A549 treated with AZD9567 at 1 μM for 4 hours (cell line): ENCODE results near the gene FANCD2OS. TPM values are rescaled to one million over a fixed set of nuclear protein-coding genes. Genes with fewer than 3 reads are reported as not detected.

Experiments used
- total RNA-seq: library from RNA; stranded (reverse); fragments of 200-300 nt; extraction: Qiagen RNA extraction; gene quantifications from 5 replicates; pipeline ENCODE4 v1.2.3, GENCODE V29; 2022; ENCODE audit not compliant: insufficient read depth

FANCD2OS gene
- total RNA-seq = not detected in 5 replicates

GRCh38 chr3:10108091-10108490 lies at the start of gene FANCD2OS:
FANCD2OS (minus strand) TSS chr3:10108255; CDS start chr3:10104774, 3,481 bp downstream.

GRCh38 chr3:10115326-10116137 lies 7.5 kb upstream of the FANCD2OS start, which contains the start of gene BRK1:
BRK1 (plus strand) TSS chr3:10115675; CDS start chr3:10115702, 27 bp downstream.

Other genes starting within 250 kb of the FANCD2OS start
- gene CIDEC, start 228.0 kb downstream of the FANCD2OS start, total RNA-seq = 30.4 to 45.5 TPM (median 37.8 TPM) in 5 replicates
- gene JAGN1, start 217.6 kb downstream of the FANCD2OS start, total RNA-seq = 62.9 to 86.9 TPM (median 83.6 TPM) in 5 replicates
- 0.98 to 1.3 TPM (median 1.2 TPM) in 4 of 5 replicates, not detected in the other for gene IL17RE, start 205.4 kb downstream of the FANCD2OS start, total RNA-seq
- 22.3 to 27.2 TPM (median 22.6 TPM) in 5 replicates for gene IL17RC, start 191.2 kb downstream of the FANCD2OS start, total RNA-seq
- gene CRELD1, start 174.4 kb downstream of the FANCD2OS start, total RNA-seq = 11.5 to 14.6 TPM (median 12.6 TPM) in 5 replicates
- 0.51 to 1.7 TPM (median 1.6 TPM) in 5 replicates for gene PRRT3, start 155.8 kb downstream of the FANCD2OS start, total RNA-seq
- 109 to 127 TPM (median 120 TPM) in 5 replicates for gene EMC3, start 121.4 kb downstream of the FANCD2OS start, total RNA-seq
- 18.2 to 20.8 TPM (median 18.5 TPM) in 5 replicates for gene FANCD2, start 81.8 kb downstream of the FANCD2OS start, total RNA-seq
- 167 to 179 TPM (median 172 TPM) in 5 replicates for gene BRK1, start 7.4 kb upstream of the FANCD2OS start, total RNA-seq
- gene VHL, start 33.5 kb upstream of the FANCD2OS start, total RNA-seq = 28.9 to 33.7 TPM (median 31.3 TPM) in 5 replicates
- gene IRAK2, start 56.7 kb upstream of the FANCD2OS start, total RNA-seq = 12.7 to 17.5 TPM (median 14.8 TPM) in 5 replicates
- 31.8 to 37.1 TPM (median 32.1 TPM) in 5 replicates for gene TATDN2, start 140.2 kb upstream of the FANCD2OS start, total RNA-seq
- 0.06 TPM in 1 of 5 replicates, not detected in the others for gene GHRL, start 184.7 kb upstream of the FANCD2OS start, total RNA-seq
- gene SEC13, start 212.9 kb upstream of the FANCD2OS start, total RNA-seq = 203 to 217 TPM (median 214 TPM) in 5 replicates